ENCODE data around the gene HYAL2.

DNA sequence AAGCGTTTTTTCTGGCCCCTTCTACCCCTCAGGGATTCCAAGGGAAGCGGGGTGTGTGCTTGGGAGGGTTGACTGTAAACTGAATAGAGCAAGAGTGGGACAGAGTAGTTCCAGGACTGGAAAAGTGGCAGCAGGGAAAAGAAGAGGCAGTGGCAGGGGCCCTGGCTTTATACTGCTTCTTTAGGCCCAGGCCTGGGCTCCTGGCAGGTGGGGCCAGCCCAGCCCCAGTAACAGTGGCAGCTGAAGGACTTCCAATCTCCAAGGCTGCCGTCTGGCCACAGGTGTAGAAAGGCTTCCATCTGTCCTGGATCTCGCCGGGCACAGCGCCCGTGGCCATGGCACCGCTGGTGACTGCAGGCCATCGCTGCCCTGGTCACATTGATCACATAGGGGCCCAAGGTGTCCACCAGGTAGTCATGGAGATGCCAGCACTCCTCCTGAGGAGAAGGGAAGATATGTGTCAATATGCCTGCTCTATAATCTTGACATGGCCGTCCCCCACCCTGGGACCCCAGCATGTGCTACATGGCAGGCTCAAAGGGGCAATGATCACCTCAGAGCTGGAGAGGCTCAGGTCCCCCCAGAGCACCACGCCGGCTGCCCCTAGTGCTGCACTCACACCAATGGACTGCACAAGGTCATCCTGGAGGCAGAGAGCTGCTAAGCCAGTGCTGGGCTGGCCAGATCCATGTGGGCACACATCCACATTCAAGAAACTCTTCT is 29.3 kb downstream of the HYAL2 start:
- TF ChIP-seq EP300 (conservative IDR thresholded peaks at IDR 0.05; ENCODE audit: poor library complexity, severe bottlenecking) = no peak
- TF ChIP-seq, protein P1, sequence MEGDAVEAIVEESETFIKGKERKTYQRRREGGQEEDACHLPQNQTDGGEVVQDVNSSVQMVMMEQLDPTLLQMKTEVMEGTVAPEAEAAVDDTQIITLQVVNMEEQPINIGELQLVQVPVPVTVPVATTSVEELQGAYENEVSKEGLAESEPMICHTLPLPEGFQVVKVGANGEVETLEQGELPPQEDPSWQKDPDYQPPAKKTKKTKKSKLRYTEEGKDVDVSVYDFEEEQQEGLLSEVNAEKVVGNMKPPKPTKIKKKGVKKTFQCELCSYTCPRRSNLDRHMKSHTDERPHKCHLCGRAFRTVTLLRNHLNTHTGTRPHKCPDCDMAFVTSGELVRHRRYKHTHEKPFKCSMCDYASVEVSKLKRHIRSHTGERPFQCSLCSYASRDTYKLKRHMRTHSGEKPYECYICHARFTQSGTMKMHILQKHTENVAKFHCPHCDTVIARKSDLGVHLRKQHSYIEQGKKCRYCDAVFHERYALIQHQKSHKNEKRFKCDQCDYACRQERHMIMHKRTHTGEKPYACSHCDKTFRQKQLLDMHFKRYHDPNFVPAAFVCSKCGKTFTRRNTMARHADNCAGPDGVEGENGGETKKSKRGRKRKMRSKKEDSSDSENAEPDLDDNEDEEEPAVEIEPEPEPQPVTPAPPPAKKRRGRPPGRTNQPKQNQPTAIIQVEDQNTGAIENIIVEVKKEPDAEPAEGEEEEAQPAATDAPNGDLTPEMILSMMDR (IDR thresholded peaks at IDR 0.05; ENCODE audit: poor library complexity, severe bottlenecking) = no peak

All from neural cell (in vitro differentiated cells).